MCF 10A (cell line): ENCODE measurements around the gene MYOZ3. TPM values are rescaled to one million over a fixed set of nuclear protein-coding genes. Genes with fewer than 3 reads are reported as not detected.

Experiments
- BruUV-seq: library from RNA; stranded (reverse); fragments of 400-500 nt; replicated peaks from 2 replicates; lab custom pipeline; 2021; lab: Mats Ljungman, UMichigan
- CTCF ChIA-PET: fragments of 300-600 bp; sonication (Branson Sonifier 250); formaldehyde crosslinking; extraction: SDS; loops from one replicate; lab custom pipeline; 2021; ENCODE audit warnings: antibody characterized with exemption, inconsistent platforms; lab: Yijun Ruan, JAX
- POLR2A ChIA-PET: fragments of 300-600, 350-650 bp; sonication (Branson Sonifier 250); formaldehyde crosslinking; extraction: SDS; loops from one replicate; lab custom pipeline; 2020; ENCODE audit warnings: antibody characterized with exemption, inconsistent platforms; lab: Yijun Ruan, JAX
- DNase-seq: peaks from one replicate; pipeline ENCODE4 v3.0.0-alpha.2; 2018; ENCODE audit not compliant: unreplicated experiment
- H3K27ac Mint-ChIP-seq: one replicate; pipeline ENCODE4 v1.8.0; 2022; ENCODE audit warnings: mild to moderate bottlenecking, low read depth, mixed read lengths; ENCODE audit not compliant: unreplicated experiment
- H3K27me3 Mint-ChIP-seq: one replicate; pipeline ENCODE4 v1.8.0; 2022; ENCODE audit warnings: mixed read lengths; ENCODE audit not compliant: insufficient read depth, unreplicated experiment
- H3K36me3 Mint-ChIP-seq: one replicate; pipeline ENCODE4 v1.8.0; 2022; ENCODE audit warnings: mild to moderate bottlenecking, moderate library complexity, mixed read lengths; ENCODE audit not compliant: insufficient read depth, unreplicated experiment
- H3K4me1 Mint-ChIP-seq: one replicate; pipeline ENCODE4 v1.8.0; 2022; ENCODE audit warnings: mixed read lengths; ENCODE audit not compliant: insufficient read depth, unreplicated experiment
- H3K4me3 Mint-ChIP-seq: one replicate; pipeline ENCODE4 v1.8.0; 2022; ENCODE audit warnings: mild to moderate bottlenecking, moderate library complexity, mixed read lengths; ENCODE audit not compliant: unreplicated experiment
- H3K9me3 Mint-ChIP-seq: one replicate; pipeline ENCODE4 v1.8.0; 2022; ENCODE audit warnings: mixed read lengths; ENCODE audit not compliant: unreplicated experiment
- CTCF ChIP-seq: fragments of 200-600 bp; IDR thresholded peaks from one replicate; pipeline ENCODE4 v1.8.0; 2022; ENCODE audit warnings: antibody characterized with exemption, mild to moderate bottlenecking; ENCODE audit not compliant: unreplicated experiment
- intact Hi-C: fragments of 100-400 bp; cut with micrococcal nuclease; formaldehyde crosslinking; loops from 2 replicates; pipeline ENCODE4 v1.14.1; 2022
- total RNA-seq: library from RNA; stranded (reverse); gene quantifications from 2 replicates; pipeline ENCODE4 v1.2.3, GENCODE V29; 2022

Gene MYOZ3
- total RNA-seq, 1 experiment from 2014 or later, result not detected

- ChIA-PET POLR2A (interaction anchor here (0.8 kb wide), 1 partner anchor 17 kb away, joined by 4 read pairs; no protein-coding TSS in a partner anchor), CTCF (interaction anchor here (0.7 to 1.0 kb wide), 5 partner anchors 17 to 171 kb away, joined by 3 to 4 read pairs (median 3); partner anchors contain the start of gene IRGM)
- H3K27ac Mint-ChIP-seq, result no peak overlapping the region
- no peaks in the 10 kb centered on the region for H3K27me3 Mint-ChIP-seq
- no peak for TF ChIP-seq CTCF
- peaks cover under 1% of the 10 kb centered on the region for H3K36me3 Mint-ChIP-seq
- no peaks in the 10 kb centered on the region for H3K9me3 Mint-ChIP-seq
- DNase-seq, result no peak
- H3K4me1 Mint-ChIP-seq, result peaks cover 14% of the 10 kb centered on the region
- no peak overlapping the region for H3K4me3 Mint-ChIP-seq
- no TSS peak for BruUV-seq
- intact Hi-C loops, result no loop called here
Observed at GRCh38 chr5:150675069-150675468, 14.0 kb downstream of the MYOZ3 start.

- TF ChIP-seq CTCF, result no peak
- H3K4me1 Mint-ChIP-seq, result peaks cover 14% of the 10 kb centered on the region
- no peaks in the 10 kb centered on the region for H3K27me3 Mint-ChIP-seq
- no peak for DNase-seq
- ChIA-PET POLR2A (no interaction called here), CTCF (no interaction called here)
- intact Hi-C loops, result no loop called here
- H3K4me3 Mint-ChIP-seq, result no peak overlapping the region
- BruUV-seq, result no TSS peak
- peaks cover 7% of the 10 kb centered on the region for H3K36me3 Mint-ChIP-seq
- no peak overlapping the region for H3K27ac Mint-ChIP-seq
- H3K9me3 Mint-ChIP-seq, result no peaks in the 10 kb centered on the region
Observed at GRCh38 chr5:150676578-150676977, 15.5 kb downstream of the MYOZ3 start.

GRCh38 chr5:150689120-150689519 is 28.1 kb downstream of the MYOZ3 start:
- Mint-ChIP-seq H3K4me3 (no peak overlapping the region), H3K4me1 (no peaks in the 10 kb centered on the region), H3K36me3 (peaks cover 64% of the 10 kb centered on the region), H3K9me3 (no peaks in the 10 kb centered on the region), H3K27me3 (no peaks in the 10 kb centered on the region), H3K27ac (peak overlapping the region; percentile 36)
- no peak for TF ChIP-seq CTCF
- BruUV-seq, result no TSS peak
- ChIA-PET POLR2A (interaction anchor here (1.4 kb wide), 1 partner anchor 13 kb away, joined by 5 read pairs; the partner anchor contains the start of gene RBM22), CTCF (interaction anchor here (0.5 to 2.1 kb wide), 5 partner anchors 10 to 144 kb away, joined by 3 to 12 read pairs (median 3); no protein-coding TSS in a partner anchor)
- DNase-seq, result no peak
- intact Hi-C loops, result no loop called here

- Mint-ChIP-seq H3K36me3 (peaks cover 80% of the 10 kb centered on the region), H3K9me3 (no peaks in the 10 kb centered on the region), H3K4me1 (no peaks in the 10 kb centered on the region), H3K4me3 (no peak overlapping the region), H3K27me3 (no peaks in the 10 kb centered on the region), H3K27ac (no peak overlapping the region)
- ChIA-PET POLR2A (interaction anchor here (0.6 to 1.3 kb wide), 2 partner anchors 10 to 60 kb away, joined by 3 to 10 read pairs; partner anchors contain the start of gene RBM22), CTCF (interaction anchor here (0.6 to 2.0 kb wide), 5 partner anchors 10 to 550 kb away, joined by 3 to 12 read pairs (median 4); partner anchors contain the start of gene RBM22)
- TSS peak; percentile 20 for BruUV-seq
- intact Hi-C loops, result no loop called here
- no peak for DNase-seq
- no peak for TF ChIP-seq CTCF
Observed at GRCh38 chr5:150690760-150691159, 29.7 kb downstream of the MYOZ3 start.
